Measurements from ENCODE around the gene FGD3.

The FGD3 gene

GRCh38 chr9:93057042-93057702, 109.8 kb downstream of the FGD3 start:
- Histone ChIP-seq H3K9ac (no peak overlapping the region), H3K27ac (no peak overlapping the region), H2AFZ (ENCODE audit: low read depth) (peak overlapping the region; percentile 71; the same call in 1 of the 2 replicates), H3K27me3 (ENCODE audit: insufficient read depth, low read depth) (no peaks in the 10 kb centered on the region), H3K79me2 (ENCODE audit: insufficient read depth, low read depth) (no peaks in the 10 kb centered on the region), H4K20me1 (ENCODE audit: insufficient read depth) (no peaks in the 10 kb centered on the region), H3K36me3 (ENCODE audit: insufficient read depth) (no peaks in the 10 kb centered on the region), H3K4me3 (IDR thresholded peaks at IDR 0.05; ENCODE audit: insufficient read depth, low read depth, low read length) (no peak overlapping the region), H3K4me1 (ENCODE audit: low read depth, poor library complexity, severe bottlenecking) (peaks cover 45% of the 10 kb centered on the region), H3K4me2 (no peak overlapping the region)
- TF ChIP-seq CTCF (conservative IDR thresholded peaks at IDR 0.05; ENCODE audit: low read depth, low read length): no peak

GRCh38 chr9:93057703-93058354, 110.5 kb downstream of the FGD3 start:
- Histone ChIP-seq H3K79me2 (ENCODE audit: insufficient read depth, low read depth) (0 out of 2 replicates have a peak, but pooled peaks cover 6% of the 10 kb centered on the region), H3K27me3 (ENCODE audit: insufficient read depth, low read depth) (no peaks in the 10 kb centered on the region), H2AFZ (ENCODE audit: low read depth) (peak overlapping the region; percentile 71), H3K36me3 (ENCODE audit: insufficient read depth) (no peaks in the 10 kb centered on the region), H4K20me1 (ENCODE audit: insufficient read depth) (no peaks in the 10 kb centered on the region), H3K9ac (peak overlapping the region; percentile 55; the same call in 1 of the 2 replicates), H3K4me1 (ENCODE audit: low read depth, poor library complexity, severe bottlenecking) (peaks cover 51% of the 10 kb centered on the region), H3K4me2 (peak overlapping the region; percentile 90), H3K4me3 (IDR thresholded peaks at IDR 0.05; ENCODE audit: insufficient read depth, low read depth, low read length) (no peak overlapping the region), H3K27ac (0 out of 2 replicates have a peak overlapping the region, but pooled peaks have one; percentile 15)
- no peak for TF ChIP-seq CTCF (conservative IDR thresholded peaks at IDR 0.05; ENCODE audit: low read depth, low read length)

GRCh38 chr9:93058355-93059010, 111.2 kb downstream of the FGD3 start, which contains the start of gene SUSD3:
Gene SUSD3 (plus strand): TSS chr9:93058701. CDS start chr9:93058743, 42 bp downstream.
- Histone ChIP-seq H3K79me2 (ENCODE audit: insufficient read depth, low read depth) (0 out of 2 replicates have a peak, but pooled peaks cover 12% of the 10 kb centered on the region), H4K20me1 (ENCODE audit: insufficient read depth) (no peaks in the 10 kb centered on the region), H3K9ac (peak within 1 kb of the TSS; percentile 55; the same call in 1 of the 2 replicates), H3K27me3 (ENCODE audit: insufficient read depth, low read depth) (no peaks in the 10 kb centered on the region), H3K4me2 (peak within 1 kb of the TSS; percentile 90), H3K4me3 (IDR thresholded peaks at IDR 0.05; ENCODE audit: insufficient read depth, low read depth, low read length) (no peak within 1 kb of the TSS), H3K27ac (0 out of 2 replicates have a peak within 1 kb of the TSS, but pooled peaks have one; percentile 20), H3K36me3 (ENCODE audit: insufficient read depth) (no peaks in the 10 kb centered on the region), H2AFZ (ENCODE audit: low read depth) (peak within 1 kb of the TSS; percentile 71), H3K4me1 (ENCODE audit: low read depth, poor library complexity, severe bottlenecking) (peaks cover 58% of the 10 kb centered on the region)
- no peak for TF ChIP-seq CTCF (conservative IDR thresholded peaks at IDR 0.05; ENCODE audit: low read depth, low read length)

- H2AFZ ChIP-seq (ENCODE audit: low read depth): peak overlapping the region; percentile 71
- H3K4me3 ChIP-seq (IDR thresholded peaks at IDR 0.05; ENCODE audit: insufficient read depth, low read depth, low read length): no peak overlapping the region
- H3K9ac ChIP-seq: peak overlapping the region; percentile 55; the same call in 1 of the 2 replicates
- 0 out of 2 replicates have a peak, but pooled peaks cover 12% of the 10 kb centered on the region for H3K79me2 ChIP-seq (ENCODE audit: insufficient read depth, low read depth)
- H4K20me1 ChIP-seq (ENCODE audit: insufficient read depth): no peaks in the 10 kb centered on the region
- 0 out of 2 replicates have a peak overlapping the region, but pooled peaks have one; percentile 20 for H3K27ac ChIP-seq
- peak overlapping the region; percentile 90 for H3K4me2 ChIP-seq
- no peaks in the 10 kb centered on the region for H3K36me3 ChIP-seq (ENCODE audit: insufficient read depth)
- peaks cover 64% of the 10 kb centered on the region for H3K4me1 ChIP-seq (ENCODE audit: low read depth, poor library complexity, severe bottlenecking)
- no peaks in the 10 kb centered on the region for H3K27me3 ChIP-seq (ENCODE audit: insufficient read depth, low read depth)
- TF ChIP-seq CTCF (conservative IDR thresholded peaks at IDR 0.05; ENCODE audit: low read depth, low read length): no peak
These were observed 111.8 kb downstream of the FGD3 start for GRCh38 chr9:93059011-93059714.
